ENCODE results near the gene TMIE.

GRCh38 chr3:46685446-46685845 is 15.7 kb upstream of the TMIE start:
- TF ChIP-seq POLR2A (IDR thresholded peaks at IDR 0.05) (no peak), CTCF (IDR thresholded peaks at IDR 0.05) (no peak), EP300 (IDR thresholded peaks at IDR 0.05) (no peak)

Data from tibial nerve (tissue), 4 donors.